HepG2 (cell line): ENCODE results near the gene RRP9. TPM values are rescaled to one million over a fixed set of nuclear protein-coding genes. Genes with fewer than 3 reads are reported as not detected.

Experiments
- AKAP8 ChIP-seq: sonication (generic); formaldehyde crosslinking; IDR thresholded peaks from 2 replicates; pipeline ENCODE4 v1.5.1; 2020; ENCODE audit warnings: mild to moderate bottlenecking, missing genetic modification reagents
- BCL6 ChIP-seq: IDR thresholded peaks from 2 replicates; pipeline ENCODE4 v1.6.1; 2016; ENCODE audit warnings: missing genetic modification reagents, missing compliant biosample characterization
- HNF4A ChIP-seq: sonication (generic); formaldehyde crosslinking; IDR thresholded peaks from 2 replicates; pipeline ENCODE4 v1.4.0; 2020; ENCODE audit warnings: missing genetic modification reagents
- HNRNPUL1 ChIP-seq: fragments of 200-400 bp; formaldehyde crosslinking; IDR thresholded peaks from 2 replicates; pipeline ENCODE4 v1.6.1; 2017; ENCODE audit warnings: low read depth, mild to moderate bottlenecking, low read length, moderate library complexity
- MEIS1 ChIP-seq: sonication (generic); formaldehyde crosslinking; IDR thresholded peaks from 2 replicates; pipeline ENCODE4 v1.9.0; 2021; ENCODE audit warnings: mild to moderate bottlenecking, missing genetic modification reagents, moderate library complexity, borderline replicate concordance
- PRPF4 ChIP-seq: fragments of 200-400 bp; formaldehyde crosslinking; IDR thresholded peaks from 2 replicates; pipeline ENCODE4 v1.6.1; 2016; ENCODE audit warnings: low read length, low read depth; ENCODE audit not compliant: poor library complexity, severe bottlenecking
- SP1 ChIP-seq, 2 experiments: fragments of 450-650 bp in 1 of 2; sonication (generic) in 1 of 2; formaldehyde crosslinking in 1 of 2; IDR thresholded peaks; 2 replicates each; pipeline versions ENCODE4 v1.4.0 to v1.6.1; 2016 to 2020; ENCODE audit warnings: missing genetic modification reagents in 1 of 2
- SP2 ChIP-seq: sonication (generic); formaldehyde crosslinking; IDR thresholded peaks from 2 replicates; pipeline ENCODE4 v1.5.1; 2020; ENCODE audit warnings: mild to moderate bottlenecking, missing genetic modification reagents
- YY1 ChIP-seq: IDR thresholded peaks from 2 replicates; pipeline ENCODE4 v1.6.1; 2011; ENCODE audit warnings: low read length, low read depth, moderate library complexity, mild to moderate bottlenecking; ENCODE audit not compliant: insufficient read depth, insufficient replicate concordance
- ZFX ChIP-seq: sonication (generic); formaldehyde crosslinking; IDR thresholded peaks from 2 replicates; pipeline ENCODE4 v1.4.0; 2020; ENCODE audit warnings: mild to moderate bottlenecking, low read depth, missing genetic modification reagents, moderate library complexity
- ZNF550 ChIP-seq: sonication (generic); formaldehyde crosslinking; IDR thresholded peaks from 2 replicates; pipeline ENCODE4 v1.4.0; 2020; ENCODE audit warnings: mild to moderate bottlenecking, missing genetic modification reagents, borderline replicate concordance
- ZNF556 ChIP-seq: sonication (generic); formaldehyde crosslinking; IDR thresholded peaks from 2 replicates; pipeline ENCODE4 v1.4.0; 2020; ENCODE audit warnings: mild to moderate bottlenecking, missing genetic modification reagents, borderline replicate concordance
- polyA plus RNA-seq, 8 experiments: library from polyadenylated mRNA; depleted of rRNA in 3 of 8; stranded (reverse) in 7 of 8; unstranded in 1 of 8; fragments of >200 nt; fragmentation: Illumina TruSeq in 4 of 8; extraction: Trizol in 4 of 8; gene quantifications; 2 replicates each; pipeline versions ENCODE4 v1.2.1 to v1.2.3, GENCODE V29; 2011 to 2016; ENCODE audit warnings: low read depth in 4 of 8, missing spikeins in 1 of 8, mixed read lengths in 1 of 8; ENCODE audit not compliant: insufficient read depth in 1 of 8
- total RNA-seq, 5 experiments: library from RNA; depleted of rRNA; stranded (reverse); fragments of >200 nt; fragmentation: Illumina TruSeq; extraction: Trizol; gene quantifications; 2 replicates each; pipeline ENCODE4 v1.2.3, GENCODE V29; 2016; ENCODE audit warnings: low read depth in 1 of 5
- TF ChIP-seq, protein P1 (sequence below): IDR thresholded peaks from 2 replicates; pipeline ENCODE4 v1.6.1; 2016; ENCODE audit warnings: missing compliant biosample characterization, missing genetic modification reagents, borderline replicate concordance
- TF ChIP-seq, protein P2 (sequence below): sonication (generic); formaldehyde crosslinking; IDR thresholded peaks from 2 replicates; pipeline ENCODE4 v1.5.1; 2020; ENCODE audit warnings: missing genetic modification reagents, mild to moderate bottlenecking, borderline replicate concordance
- TF ChIP-seq, protein P3 (sequence below): sonication (generic); formaldehyde crosslinking; IDR thresholded peaks from 2 replicates; pipeline ENCODE4 v1.5.0; 2020; ENCODE audit warnings: mild to moderate bottlenecking, missing genetic modification reagents, borderline replicate concordance
- TF ChIP-seq, protein P4 (sequence below): sonication (generic); formaldehyde crosslinking; IDR thresholded peaks from 2 replicates; pipeline ENCODE4 v1.8.1; 2023; ENCODE audit warnings: mild to moderate bottlenecking, missing genetic modification reagents, borderline replicate concordance
- TF ChIP-seq, protein P5 (sequence below): sonication (generic); formaldehyde crosslinking; IDR thresholded peaks from 2 replicates; pipeline ENCODE4 v1.4.0; 2020; ENCODE audit warnings: missing genetic modification reagents

The RRP9 gene
- total and polyA plus RNA-seq, 2 of the 13 experiments (the other 11 are each of a cell fraction or from before 2014, with no cell fraction given): 14.8 to 44.0 TPM

DNA sequence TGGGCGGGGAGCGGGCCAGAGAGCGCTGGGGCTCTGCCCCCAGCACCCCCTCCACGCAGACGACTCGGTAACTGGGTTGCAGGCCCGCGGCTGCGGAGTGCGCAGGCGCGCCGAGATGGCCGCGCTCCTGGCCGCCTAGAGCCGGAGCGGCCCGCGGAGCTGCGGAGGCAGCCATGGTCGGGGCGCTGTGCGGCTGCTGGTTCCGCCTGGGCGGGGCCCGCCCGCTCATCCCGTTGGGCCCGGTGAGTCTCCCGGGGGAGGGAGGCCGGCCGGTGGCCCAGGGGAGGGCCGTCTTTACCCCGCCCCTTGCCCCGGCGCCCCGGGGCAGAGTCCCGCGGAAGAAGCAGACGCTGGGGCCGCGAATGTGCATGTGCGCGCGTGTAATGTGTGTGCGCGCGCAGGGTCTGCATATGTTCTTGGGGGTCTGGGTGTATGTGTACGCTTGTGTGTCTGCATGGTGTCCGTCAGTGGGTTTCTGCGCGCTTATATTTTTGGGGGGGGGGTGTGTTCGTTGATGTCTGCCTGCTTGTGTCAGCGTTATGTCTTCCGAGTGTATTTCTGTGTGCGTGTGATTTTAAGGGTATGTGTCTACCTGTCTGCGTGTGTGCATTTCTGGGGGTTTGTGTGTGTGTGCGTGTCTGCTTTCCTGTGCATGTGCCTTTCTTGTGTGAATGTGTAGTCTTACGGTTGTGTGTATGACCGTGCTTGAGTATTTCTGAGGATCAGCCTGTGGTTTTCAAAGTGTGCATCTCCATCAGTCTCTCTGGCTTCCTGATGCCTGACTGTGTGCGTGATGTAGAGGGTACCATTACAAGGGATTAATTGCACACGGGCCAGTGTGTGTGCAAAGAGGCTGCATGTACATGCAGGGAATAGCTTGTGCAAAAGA is 33.5 kb upstream of the RRP9 start, which contains the start of gene ABHD14A (continued):
- TF ChIP-seq, protein P1, sequence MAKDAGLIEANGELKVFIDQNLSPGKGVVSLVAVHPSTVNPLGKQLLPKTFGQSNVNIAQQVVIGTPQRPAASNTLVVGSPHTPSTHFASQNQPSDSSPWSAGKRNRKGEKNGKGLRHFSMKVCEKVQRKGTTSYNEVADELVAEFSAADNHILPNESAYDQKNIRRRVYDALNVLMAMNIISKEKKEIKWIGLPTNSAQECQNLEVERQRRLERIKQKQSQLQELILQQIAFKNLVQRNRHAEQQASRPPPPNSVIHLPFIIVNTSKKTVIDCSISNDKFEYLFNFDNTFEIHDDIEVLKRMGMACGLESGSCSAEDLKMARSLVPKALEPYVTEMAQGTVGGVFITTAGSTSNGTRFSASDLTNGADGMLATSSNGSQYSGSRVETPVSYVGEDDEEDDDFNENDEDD: peak; percentile 29; the same call in 1 of the 2 replicates
- TF ChIP-seq HNRNPUL1 (0 out of 2 replicates have a peak, but pooled peaks have one; percentile 26), AKAP8 (CRISPR knock-in tag) (peak; percentile 76; the same call in 1 of the 2 replicates), YY1 (peak; percentile 93), ZNF556 (CRISPR knock-in tag) (no peak), SP2 (CRISPR knock-in tag) (no peak), ZNF550 (CRISPR knock-in tag) (no peak), HNF4A (CRISPR knock-in tag) (peak; percentile 22; the same call in 1 of the 2 replicates), MEIS1 (no peak), SP1 (IDR thresholded peaks at IDR 0.05) (no peak), SP1 (CRISPR knock-in tag; IDR thresholded peaks at IDR 0.05) (peak; percentile 29; the same call in 1 of the 2 replicates), ZFX (CRISPR knock-in tag) (peak; percentile 40; the same call in 1 of the 2 replicates), PRPF4 (no peak), BCL6 (CRISPR knock-in tag) (no peak)
- TF ChIP-seq, protein P2, sequence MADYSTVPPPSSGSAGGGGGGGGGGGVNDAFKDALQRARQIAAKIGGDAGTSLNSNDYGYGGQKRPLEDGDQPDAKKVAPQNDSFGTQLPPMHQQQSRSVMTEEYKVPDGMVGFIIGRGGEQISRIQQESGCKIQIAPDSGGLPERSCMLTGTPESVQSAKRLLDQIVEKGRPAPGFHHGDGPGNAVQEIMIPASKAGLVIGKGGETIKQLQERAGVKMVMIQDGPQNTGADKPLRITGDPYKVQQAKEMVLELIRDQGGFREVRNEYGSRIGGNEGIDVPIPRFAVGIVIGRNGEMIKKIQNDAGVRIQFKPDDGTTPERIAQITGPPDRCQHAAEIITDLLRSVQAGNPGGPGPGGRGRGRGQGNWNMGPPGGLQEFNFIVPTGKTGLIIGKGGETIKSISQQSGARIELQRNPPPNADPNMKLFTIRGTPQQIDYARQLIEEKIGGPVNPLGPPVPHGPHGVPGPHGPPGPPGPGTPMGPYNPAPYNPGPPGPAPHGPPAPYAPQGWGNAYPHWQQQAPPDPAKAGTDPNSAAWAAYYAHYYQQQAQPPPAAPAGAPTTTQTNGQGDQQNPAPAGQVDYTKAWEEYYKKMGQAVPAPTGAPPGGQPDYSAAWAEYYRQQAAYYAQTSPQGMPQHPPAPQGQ: peak; percentile 83; the same call in 1 of the 2 replicates
- TF ChIP-seq, protein P3, sequence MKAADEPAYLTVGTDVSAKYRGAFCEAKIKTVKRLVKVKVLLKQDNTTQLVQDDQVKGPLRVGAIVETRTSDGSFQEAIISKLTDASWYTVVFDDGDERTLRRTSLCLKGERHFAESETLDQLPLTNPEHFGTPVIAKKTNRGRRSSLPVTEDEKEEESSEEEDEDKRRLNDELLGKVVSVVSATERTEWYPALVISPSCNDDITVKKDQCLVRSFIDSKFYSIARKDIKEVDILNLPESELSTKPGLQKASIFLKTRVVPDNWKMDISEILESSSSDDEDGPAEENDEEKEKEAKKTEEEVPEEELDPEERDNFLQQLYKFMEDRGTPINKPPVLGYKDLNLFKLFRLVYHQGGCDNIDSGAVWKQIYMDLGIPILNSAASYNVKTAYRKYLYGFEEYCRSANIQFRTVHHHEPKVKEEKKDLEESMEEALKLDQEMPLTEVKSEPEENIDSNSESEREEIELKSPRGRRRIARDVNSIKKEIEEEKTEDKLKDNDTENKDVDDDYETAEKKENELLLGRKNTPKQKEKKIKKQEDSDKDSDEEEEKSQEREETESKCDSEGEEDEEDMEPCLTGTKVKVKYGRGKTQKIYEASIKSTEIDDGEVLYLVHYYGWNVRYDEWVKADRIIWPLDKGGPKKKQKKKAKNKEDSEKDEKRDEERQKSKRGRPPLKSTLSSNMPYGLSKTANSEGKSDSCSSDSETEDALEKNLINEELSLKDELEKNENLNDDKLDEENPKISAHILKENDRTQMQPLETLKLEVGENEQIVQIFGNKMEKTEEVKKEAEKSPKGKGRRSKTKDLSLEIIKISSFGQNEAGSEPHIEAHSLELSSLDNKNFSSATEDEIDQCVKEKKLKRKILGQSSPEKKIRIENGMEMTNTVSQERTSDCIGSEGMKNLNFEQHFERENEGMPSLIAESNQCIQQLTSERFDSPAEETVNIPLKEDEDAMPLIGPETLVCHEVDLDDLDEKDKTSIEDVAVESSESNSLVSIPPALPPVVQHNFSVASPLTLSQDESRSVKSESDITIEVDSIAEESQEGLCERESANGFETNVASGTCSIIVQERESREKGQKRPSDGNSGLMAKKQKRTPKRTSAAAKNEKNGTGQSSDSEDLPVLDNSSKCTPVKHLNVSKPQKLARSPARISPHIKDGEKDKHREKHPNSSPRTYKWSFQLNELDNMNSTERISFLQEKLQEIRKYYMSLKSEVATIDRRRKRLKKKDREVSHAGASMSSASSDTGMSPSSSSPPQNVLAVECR: peak; percentile 64
- TF ChIP-seq, protein P4, sequence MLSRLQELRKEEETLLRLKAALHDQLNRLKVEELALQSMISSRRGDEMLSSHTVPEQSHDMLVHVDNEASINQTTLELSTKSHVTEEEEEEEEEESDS (CRISPR knock-in tag): peak; percentile 23; the same call in 1 of the 2 replicates
- TF ChIP-seq, protein P5, sequence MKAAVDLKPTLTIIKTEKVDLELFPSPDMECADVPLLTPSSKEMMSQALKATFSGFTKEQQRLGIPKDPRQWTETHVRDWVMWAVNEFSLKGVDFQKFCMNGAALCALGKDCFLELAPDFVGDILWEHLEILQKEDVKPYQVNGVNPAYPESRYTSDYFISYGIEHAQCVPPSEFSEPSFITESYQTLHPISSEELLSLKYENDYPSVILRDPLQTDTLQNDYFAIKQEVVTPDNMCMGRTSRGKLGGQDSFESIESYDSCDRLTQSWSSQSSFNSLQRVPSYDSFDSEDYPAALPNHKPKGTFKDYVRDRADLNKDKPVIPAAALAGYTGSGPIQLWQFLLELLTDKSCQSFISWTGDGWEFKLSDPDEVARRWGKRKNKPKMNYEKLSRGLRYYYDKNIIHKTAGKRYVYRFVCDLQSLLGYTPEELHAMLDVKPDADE (CRISPR knock-in tag): 0 out of 2 replicates have a peak, but pooled peaks have one; percentile 49
